HepG2 (cell line): ENCODE measurements around the gene SWSAP1. TPM values are rescaled to one million over a fixed set of nuclear protein-coding genes. Genes with fewer than 3 reads are reported as not detected.

ENCODE experiments used
- AGO2 ChIP-seq: fragments of 200-400 bp; formaldehyde crosslinking; optimal IDR thresholded peaks from 2 replicates; pipeline ENCODE3; 2017; ENCODE audit warnings: mild to moderate bottlenecking, low read depth, low read length, moderate library complexity
- GPN1 ChIP-seq: sonication (generic); formaldehyde crosslinking; IDR thresholded peaks from 2 replicates; pipeline ENCODE4 v1.5.1; 2020; ENCODE audit warnings: missing genetic modification reagents, borderline replicate concordance
- HNRNPK ChIP-seq: fragments of 200-400 bp; formaldehyde crosslinking; IDR thresholded peaks from 2 replicates; pipeline ENCODE4 v1.6.1; 2018; ENCODE audit warnings: low read length, low read depth, moderate library complexity, mild to moderate bottlenecking; ENCODE audit not compliant: poor library complexity, severe bottlenecking
- MAZ ChIP-seq, 2 experiments: sonication (generic) in 1 of 2; formaldehyde crosslinking in 1 of 2; IDR thresholded peaks; 2 replicates each; pipeline versions ENCODE4 v1.5.0 to v1.6.1; 2012 to 2020; ENCODE audit warnings: low read depth in 2 of 2, mild to moderate bottlenecking in 2 of 2, borderline replicate concordance in 1 of 2, improper control_type of control experiment in 1 of 2, low read length in 1 of 2, missing genetic modification reagents in 1 of 2, moderate library complexity in 1 of 2
- MTF1 ChIP-seq: sonication (generic); formaldehyde crosslinking; IDR thresholded peaks from 2 replicates; pipeline ENCODE4 v1.5.0; 2020; ENCODE audit warnings: missing genetic modification reagents
- PAX8 ChIP-seq: sonication (generic); formaldehyde crosslinking; IDR thresholded peaks from 2 replicates; pipeline ENCODE4 v1.8.0; 2022; ENCODE audit warnings: mild to moderate bottlenecking, missing genetic modification reagents, borderline replicate concordance
- SMAD9 ChIP-seq: sonication (generic); formaldehyde crosslinking; IDR thresholded peaks from 2 replicates; pipeline ENCODE4 v1.5.1; 2020; ENCODE audit warnings: mild to moderate bottlenecking, missing genetic modification reagents
- SOX13 ChIP-seq, 3 experiments: fragments of 450-650 bp in 1 of 3; sonication (generic) in 1 of 3; formaldehyde crosslinking in 1 of 3; IDR thresholded peaks in 2 of 3; conservative IDR thresholded peaks in 1 of 3; 2 replicates each; pipeline versions ENCODE4 v1.5.0 to v1.6.1; 2016 to 2020; ENCODE audit warnings: antibody characterized with exemption in 1 of 3, mild to moderate bottlenecking in 1 of 3, missing compliant biosample characterization in 1 of 3, missing genetic modification reagents in 1 of 3, moderate library complexity in 1 of 3
- ZBTB40 ChIP-seq, 2 experiments: fragments of 450-650 bp in 1 of 2; sonication (generic) in 1 of 2; formaldehyde crosslinking in 1 of 2; IDR thresholded peaks; 2 replicates each; pipeline versions ENCODE4 v1.6.1 to v1.8.0; 2016 to 2022; ENCODE audit warnings: antibody characterized with exemption in 1 of 2, mild to moderate bottlenecking in 1 of 2, missing genetic modification reagents in 1 of 2
- ZMAT5 ChIP-seq: sonication (generic); formaldehyde crosslinking; IDR thresholded peaks from 2 replicates; pipeline ENCODE4 v1.5.0; 2020; ENCODE audit warnings: mild to moderate bottlenecking, low read depth, missing genetic modification reagents, borderline replicate concordance
- ZNF121 ChIP-seq: sonication (generic); formaldehyde crosslinking; IDR thresholded peaks from 2 replicates; pipeline ENCODE4 v1.5.0; 2020; ENCODE audit warnings: mild to moderate bottlenecking, missing genetic modification reagents
- ZNF589 ChIP-seq: sonication (generic); formaldehyde crosslinking; conservative IDR thresholded peaks from 2 replicates; pipeline ENCODE4 v1.8.0; 2022; ENCODE audit warnings: mild to moderate bottlenecking, moderate library complexity, missing genetic modification reagents
- ZNF670 ChIP-seq: sonication (generic); formaldehyde crosslinking; IDR thresholded peaks from 2 replicates; pipeline ENCODE4 v1.8.0; 2022; ENCODE audit warnings: mild to moderate bottlenecking, missing genetic modification reagents, borderline replicate concordance
- ZNF772 ChIP-seq: sonication (generic); formaldehyde crosslinking; IDR thresholded peaks from 2 replicates; pipeline ENCODE4 v1.5.0; 2020; ENCODE audit warnings: mild to moderate bottlenecking, missing genetic modification reagents
- polyA plus RNA-seq, 8 experiments: library from polyadenylated mRNA; depleted of rRNA in 3 of 8; stranded (reverse) in 7 of 8; unstranded in 1 of 8; fragments of >200 nt; fragmentation: Illumina TruSeq in 4 of 8; extraction: Trizol in 4 of 8; gene quantifications; 2 replicates each; pipeline versions ENCODE4 v1.2.1 to v1.2.3, GENCODE V29; 2011 to 2016; ENCODE audit warnings: low read depth in 4 of 8, missing spikeins in 1 of 8, mixed read lengths in 1 of 8; ENCODE audit not compliant: insufficient read depth in 1 of 8
- total RNA-seq, 5 experiments: library from RNA; depleted of rRNA; stranded (reverse); fragments of >200 nt; fragmentation: Illumina TruSeq; extraction: Trizol; gene quantifications; 2 replicates each; pipeline ENCODE4 v1.2.3, GENCODE V29; 2016; ENCODE audit warnings: low read depth in 1 of 5
- TF ChIP-seq, protein P1 (sequence below): sonication (generic); formaldehyde crosslinking; IDR thresholded peaks from 2 replicates; pipeline ENCODE4 v1.5.1; 2020; ENCODE audit warnings: mild to moderate bottlenecking, missing genetic modification reagents, borderline replicate concordance

The SWSAP1 gene
- total and polyA plus RNA-seq, 2 of the 13 experiments (the other 11 are each of a cell fraction or from before 2014, with no cell fraction given): 2.7 to 3.3 TPM

DNA sequence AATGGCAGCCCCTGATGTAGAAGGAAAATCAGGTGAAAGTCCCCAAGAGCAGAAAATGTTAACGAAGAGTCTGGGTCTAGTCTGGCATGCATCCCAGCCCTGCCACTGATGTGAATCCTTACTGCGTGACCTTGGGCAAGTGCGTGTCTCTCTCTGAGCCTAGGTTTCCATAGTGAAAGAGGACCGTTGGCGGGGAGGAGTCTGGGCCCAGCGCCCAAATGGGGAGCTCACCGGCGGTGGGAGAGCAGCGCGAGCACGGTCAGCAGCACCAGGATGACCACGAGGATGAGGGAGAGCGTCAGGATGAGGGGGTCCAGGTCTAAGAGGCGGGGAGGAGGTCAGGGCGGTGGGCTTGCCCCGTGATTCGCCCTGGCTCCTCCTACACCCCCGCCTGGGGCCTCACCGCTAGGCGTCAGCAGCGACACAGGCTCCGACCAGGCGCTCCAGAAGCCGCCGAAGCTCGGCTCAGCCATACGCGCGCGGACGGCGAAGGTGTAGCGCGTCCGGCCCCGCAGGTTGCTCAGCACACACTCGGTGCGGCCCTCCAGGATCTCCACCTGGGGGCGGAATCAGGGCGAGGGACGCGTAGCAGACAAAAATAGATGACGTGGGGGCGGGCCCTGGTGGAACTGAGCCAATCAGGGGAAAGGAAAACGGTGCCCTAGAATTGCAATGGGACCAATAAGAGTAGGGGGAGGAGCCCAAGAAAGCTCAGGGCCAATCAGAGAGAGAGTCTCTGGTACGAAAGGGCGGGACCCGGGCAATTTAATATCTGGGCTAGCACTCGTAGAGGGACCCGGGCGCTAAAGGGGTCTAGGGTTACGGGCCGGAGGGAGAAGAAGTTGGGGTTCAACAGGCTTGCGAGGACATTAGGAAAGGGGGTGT lies 6.4 kb downstream of the SWSAP1 start (continued):
- no peak for TF ChIP-seq PAX8
- no peak for TF ChIP-seq ZNF670
- TF ChIP-seq ZNF121 (CRISPR knock-in tag): 0 out of 2 replicates have a peak, but pooled peaks have one; percentile 8
- no peak for TF ChIP-seq ZMAT5
- no peak; the same call in 1 of the 2 replicates for TF ChIP-seq MAZ (IDR thresholded peaks at IDR 0.05; ENCODE audit: borderline replicate concordance, low read depth, low read length)
- TF ChIP-seq MAZ (CRISPR knock-in tag; IDR thresholded peaks at IDR 0.05; ENCODE audit: low read depth): peak; percentile 90
- peak; percentile 44 for TF ChIP-seq ZNF589
- peak; percentile 43 for TF ChIP-seq AGO2
- no peak for TF ChIP-seq GPN1 (CRISPR knock-in tag)
- peak; percentile 51 for TF ChIP-seq HNRNPK
- TF ChIP-seq ZBTB40 (IDR thresholded peaks at IDR 0.05): no peak
- TF ChIP-seq ZBTB40 (CRISPR knock-in tag; IDR thresholded peaks at IDR 0.05): peak; percentile 32; the same call in 1 of the 2 replicates
- no peak for TF ChIP-seq MTF1
- TF ChIP-seq ZNF772: 0 out of 2 replicates have a peak, but pooled peaks have one; percentile 38
- no peak for TF ChIP-seq SMAD9
- TF ChIP-seq SOX13 (IDR thresholded peaks at IDR 0.05): no peak
- TF ChIP-seq SOX13 (CRISPR knock-in tag; conservative IDR thresholded peaks at IDR 0.05 in 1 of 2, IDR thresholded peaks at IDR 0.05 in 1 of 2): peak in 1 of 2 experiments; percentile 30; a peak in 1 of 4 replicates
- TF ChIP-seq, protein P1, sequence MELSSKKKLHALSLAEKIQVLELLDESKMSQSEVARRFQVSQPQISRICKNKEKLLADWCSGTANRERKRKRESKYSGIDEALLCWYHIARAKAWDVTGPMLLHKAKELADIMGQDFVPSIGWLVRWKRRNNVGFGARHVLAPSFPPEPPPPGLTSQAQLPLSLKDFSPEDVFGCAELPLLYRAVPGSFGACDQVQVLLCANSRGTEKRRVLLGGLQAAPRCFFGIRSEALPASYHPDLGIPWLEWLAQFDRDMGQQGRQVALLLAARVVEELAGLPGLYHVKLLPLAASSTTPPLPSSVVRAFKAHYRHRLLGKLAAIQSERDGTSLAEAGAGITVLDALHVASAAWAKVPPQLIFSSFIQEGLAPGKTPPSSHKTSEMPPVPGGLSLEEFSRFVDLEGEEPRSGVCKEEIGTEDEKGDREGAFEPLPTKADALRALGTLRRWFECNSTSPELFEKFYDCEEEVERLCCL (CRISPR knock-in tag): no peak
